H9 (cell line): ENCODE measurements around the gene TTC7B. TPM values are rescaled to one million over a fixed set of nuclear protein-coding genes. Genes with fewer than 3 reads are reported as not detected.

ENCODE experiments used
- DNase-seq: peaks from one replicate; pipeline ENCODE4 v3.0.0-alpha.2; 2017
- H2AFZ ChIP-seq: one replicate; pipeline ENCODE4 v1.6.1; 2013; ENCODE audit warnings: mild to moderate bottlenecking, low read length, control low read depth, moderate library complexity
- H2AK5ac ChIP-seq: 2 replicates; pipeline ENCODE4 v1.6.1; 2013; ENCODE audit warnings: low read length, control low read depth, mixed read lengths; ENCODE audit not compliant: insufficient read length
- H2BK120ac ChIP-seq: one replicate; pipeline ENCODE4 v1.6.1; 2013; ENCODE audit warnings: low read depth, mild to moderate bottlenecking, low read length, control low read depth, inconsistent platforms; ENCODE audit not compliant: poor library complexity, severe bottlenecking
- H2BK12ac ChIP-seq: 2 replicates; pipeline ENCODE4 v1.6.1; 2013; ENCODE audit warnings: low read length, control low read depth, mixed read lengths, low read depth; ENCODE audit not compliant: insufficient read length
- H2BK15ac ChIP-seq: 2 replicates; pipeline ENCODE4 v1.6.1; 2013; ENCODE audit warnings: low read depth, low read length, control low read depth
- H2BK20ac ChIP-seq: one replicate; pipeline ENCODE4 v1.6.1; 2013; ENCODE audit warnings: low read depth, mild to moderate bottlenecking, low read length, control low read depth, inconsistent platforms; ENCODE audit not compliant: poor library complexity, severe bottlenecking
- H2BK5ac ChIP-seq: 2 replicates; pipeline ENCODE4 v1.6.1; 2013; ENCODE audit warnings: low read length, control low read depth, mixed read lengths; ENCODE audit not compliant: insufficient read length
- H3K14ac ChIP-seq: 2 replicates; pipeline ENCODE4 v1.6.1; 2013; ENCODE audit warnings: low read length, control low read depth; ENCODE audit not compliant: insufficient read depth
- H3K18ac ChIP-seq: 2 replicates; pipeline ENCODE4 v1.6.1; 2013; ENCODE audit warnings: low read depth, mild to moderate bottlenecking, mixed read lengths, low read length, control low read depth; ENCODE audit not compliant: insufficient read length
- H3K23ac ChIP-seq: 2 replicates; pipeline ENCODE4 v1.6.1; 2013; ENCODE audit warnings: low read length, control low read depth, mixed read lengths, low read depth; ENCODE audit not compliant: insufficient read length
- H3K23me2 ChIP-seq: 2 replicates; pipeline ENCODE4 v1.6.1; 2013; ENCODE audit warnings: low read depth, mild to moderate bottlenecking, mixed read lengths, low read length, control low read depth; ENCODE audit not compliant: insufficient read length, poor library complexity, severe bottlenecking
- H3K27ac ChIP-seq: 2 replicates; pipeline ENCODE4 v1.5.1; 2013; ENCODE audit warnings: low read length, control low read depth, mixed read lengths, low read depth; ENCODE audit not compliant: insufficient read length
- H3K27me3 ChIP-seq: 2 replicates; pipeline ENCODE4 v1.6.1; 2013; ENCODE audit warnings: low read length, control low read depth, inconsistent platforms; ENCODE audit not compliant: insufficient read depth
- H3K4ac ChIP-seq: 2 replicates; pipeline ENCODE4 v1.6.1; 2013; ENCODE audit warnings: low read depth, mild to moderate bottlenecking, control low read depth, inconsistent platforms, low read length, moderate library complexity
- H3K4me1 ChIP-seq: 2 replicates; pipeline ENCODE4 v1.6.1; 2013; ENCODE audit warnings: low read length, control low read depth, inconsistent platforms; ENCODE audit not compliant: insufficient read depth
- H3K4me2 ChIP-seq: 2 replicates; pipeline ENCODE4 v1.6.1; 2013; ENCODE audit warnings: low read length, control low read depth, mixed read lengths; ENCODE audit not compliant: insufficient read length, insufficient read depth
- H3K56ac ChIP-seq: 2 replicates; pipeline ENCODE4 v1.6.1; 2013; ENCODE audit warnings: low read depth, mild to moderate bottlenecking, mixed read lengths, low read length, control low read depth; ENCODE audit not compliant: insufficient read length
- H3K79me1 ChIP-seq: 2 replicates; pipeline ENCODE4 v1.6.1; 2013; ENCODE audit warnings: low read depth, mild to moderate bottlenecking, moderate library complexity, low read length, control low read depth, inconsistent platforms; ENCODE audit not compliant: insufficient read depth, poor library complexity, severe bottlenecking
- H3K79me2 ChIP-seq: 2 replicates; pipeline ENCODE4 v1.6.1; 2013; ENCODE audit warnings: low read length, control low read depth, inconsistent platforms; ENCODE audit not compliant: insufficient read depth
- H3K9ac ChIP-seq: 2 replicates; pipeline ENCODE4 v1.6.1; 2013; ENCODE audit warnings: low read length, control low read depth, mixed read lengths; ENCODE audit not compliant: insufficient read length; ENCODE audit errors: extremely low read depth
- H3K9me3 ChIP-seq: one replicate; pipeline ENCODE4 v1.6.1; 2013; ENCODE audit warnings: low read depth, low read length, inconsistent platforms; ENCODE audit not compliant: control insufficient read depth
- H3T11ph ChIP-seq: one replicate; pipeline ENCODE4 v1.6.1; 2013; ENCODE audit warnings: mild to moderate bottlenecking, low read length, control low read depth, inconsistent platforms
- H4K20me1 ChIP-seq: one replicate; pipeline ENCODE4 v1.6.1; 2013; ENCODE audit not compliant: control insufficient read depth, insufficient read length, insufficient read depth
- H4K5ac ChIP-seq: 2 replicates; pipeline ENCODE4 v1.6.1; 2013; ENCODE audit warnings: low read depth, mild to moderate bottlenecking, mixed read lengths, low read length, control low read depth; ENCODE audit not compliant: insufficient read length
- H4K8ac ChIP-seq: replicated peaks from 2 replicates; pipeline ENCODE4 v1.6.1; 2013; ENCODE audit warnings: low read length, control low read depth, mixed read lengths, low read depth; ENCODE audit not compliant: insufficient read length
- H4K91ac ChIP-seq: 2 replicates; pipeline ENCODE4 v1.6.1; 2013; ENCODE audit warnings: low read depth, mild to moderate bottlenecking, moderate library complexity, mixed read lengths, low read length, control low read depth; ENCODE audit not compliant: insufficient read length
- H3K27ac Mint-ChIP-seq, 3 experiments: 2 replicates in 2 of 3; 3 replicates in 1 of 3; pipeline ENCODE4 v1.8.0; 2020 to 2021; ENCODE audit warnings: mixed read lengths in 3 of 3, mild to moderate bottlenecking in 1 of 3, moderate library complexity in 1 of 3
- H3K27me3 Mint-ChIP-seq: 2 replicates; pipeline ENCODE4 v1.8.0; 2021; ENCODE audit warnings: low read depth, mild to moderate bottlenecking, moderate library complexity, mixed read lengths
- H3K36me3 Mint-ChIP-seq, 3 experiments: 2 replicates in 2 of 3; 3 replicates in 1 of 3; pipeline ENCODE4 v1.8.0; 2020 to 2021; ENCODE audit warnings: low read depth in 3 of 3, mixed read lengths in 3 of 3; ENCODE audit not compliant: insufficient read depth in 1 of 3
- H3K4me1 Mint-ChIP-seq, 2 experiments: 2 replicates each; pipeline ENCODE4 v1.8.0; 2020; ENCODE audit warnings: mixed read lengths in 2 of 2
- H3K4me3 Mint-ChIP-seq, 2 experiments: 2 replicates in 1 of 2; 3 replicates in 1 of 2; pipeline ENCODE4 v1.8.0; 2020 to 2021; ENCODE audit warnings: mild to moderate bottlenecking in 2 of 2, mixed read lengths in 2 of 2, moderate library complexity in 1 of 2
- H3K9me3 Mint-ChIP-seq, 2 experiments: 2 replicates in 1 of 2; 3 replicates in 1 of 2; pipeline ENCODE4 v1.8.0; 2020; ENCODE audit warnings: mild to moderate bottlenecking in 2 of 2, mixed read lengths in 2 of 2, moderate library complexity in 1 of 2
- CTCF ChIP-seq: fragments of 200-600 bp; sonication (generic); conservative IDR thresholded peaks from 3 replicates; pipeline ENCODE4 v1.8.0; 2021; ENCODE audit warnings: antibody characterized with exemption, mild to moderate bottlenecking
- WGBS: extraction: QIAGEN DNeasy Blood & Tissue Kit; methylation state at CpG from one replicate; pipeline ENCODE4 v1.1.7; 2013; ENCODE audit warnings: missing lambda C conversion rate, low lambda C conversion rate, mixed read lengths; ENCODE audit not compliant: insufficient read length; ENCODE audit errors: extremely low coverage; 5-methylcytosine and 5-hydroxymethylcytosine counted together
- total RNA-seq: library from RNA; stranded (reverse); gene quantifications from 2 replicates; pipeline ENCODE4 v1.2.1, GENCODE V29; 2021

TTC7B gene
- total RNA-seq, 1 experiment from 2014 or later, result 33.7 TPM

GRCh38 chr14:90508536-90509254 is 307.5 kb downstream of the TTC7B start:
- Mint-ChIP-seq H3K4me3 (no peak overlapping the region; a peak in 2 of 5 replicates), H3K27me3 (peaks cover 2% of the 10 kb centered on the region; the same call in 1 of the 2 replicates), H3K9me3 (no peaks in the 10 kb centered on the region; a peak in 1 of 5 replicates), H3K27ac (no peak overlapping the region), H3K36me3 (no peaks in the 10 kb centered on the region), H3K4me1 (peaks cover 39 to 48% of the 10 kb centered on the region in 2 experiments)
- no peak overlapping the region for H2BK5ac ChIP-seq
- no peaks in the 10 kb centered on the region for H3K79me2 ChIP-seq
- H3K4ac ChIP-seq, result no peak overlapping the region
- peaks cover 3% of the 10 kb centered on the region; the same call in 1 of the 2 replicates for H3K4me1 ChIP-seq
- no peak overlapping the region for H4K5ac ChIP-seq
- H2AK5ac ChIP-seq, result no peak overlapping the region
- DNase-seq, result no peak
- H3K14ac ChIP-seq, result no peak overlapping the region
- H3K9me3 ChIP-seq, result no peaks in the 10 kb centered on the region
- no peak for TF ChIP-seq CTCF
- H2AFZ ChIP-seq, result no peak overlapping the region
- H3K23ac ChIP-seq, result no peak overlapping the region
- no peak overlapping the region for H3K27ac ChIP-seq
- no peak overlapping the region for H3K18ac ChIP-seq
- no peaks in the 10 kb centered on the region for H3K79me1 ChIP-seq
- no peaks in the 10 kb centered on the region for H4K20me1 ChIP-seq
- no peak overlapping the region for H2BK20ac ChIP-seq
- no peak overlapping the region for H4K8ac ChIP-seq
- H3K23me2 ChIP-seq, result no peaks in the 10 kb centered on the region
- H3K9ac ChIP-seq, result no peak overlapping the region
- no peak overlapping the region for H3K4me2 ChIP-seq
- H4K91ac ChIP-seq, result no peak overlapping the region
- H3T11ph ChIP-seq, result no peak overlapping the region
- no peak overlapping the region for H2BK12ac ChIP-seq
- no CpG with 5 or more reads among the region's 21 CpGs for WGBS
- no peak overlapping the region for H2BK120ac ChIP-seq
- H2BK15ac ChIP-seq, result no peak overlapping the region
- no peaks in the 10 kb centered on the region for H3K27me3 ChIP-seq
- no peak overlapping the region for H3K56ac ChIP-seq
